NB4 (cell line): ENCODE data around the gene CXCR6.

Experiments used
- DNase-seq: peaks from one replicate; pipeline ENCODE4 v3.0.0; 2010; ENCODE audit warnings: low read depth
- H3K4me3 ChIP-seq: one replicate; pipeline ENCODE4 v1.5.1; 2011; ENCODE audit warnings: mild to moderate bottlenecking, low read depth, low read length, moderate library complexity
- CTCF ChIP-seq: IDR thresholded peaks from one replicate; pipeline ENCODE4 v1.5.1; 2012; ENCODE audit warnings: low read depth, low read length
- MAX ChIP-seq: IDR thresholded peaks from 2 replicates; pipeline ENCODE4 v1.6.1; 2011; ENCODE audit warnings: low read depth, low read length
- MYC ChIP-seq: IDR thresholded peaks from 2 replicates; pipeline ENCODE4 v1.6.1; 2011; ENCODE audit warnings: low read depth, low read length
- POLR2A ChIP-seq: IDR thresholded peaks from 2 replicates; pipeline ENCODE4 v1.6.1; 2011; ENCODE audit warnings: mild to moderate bottlenecking; ENCODE audit not compliant: insufficient read length; ENCODE audit errors: extremely low read depth

The CXCR6 gene

GRCh38 chr3:45905755-45906154 is 37.5 kb upstream of the CXCR6 start:
- TF ChIP-seq POLR2A (no peak), CTCF (no peak), MYC (no peak)
- H3K4me3 ChIP-seq: no peak overlapping the region
- DNase-seq: no peak

GRCh38 chr3:45906681-45907407 is 36.4 kb upstream of the CXCR6 start:
- no peak overlapping the region for H3K4me3 ChIP-seq
- TF ChIP-seq CTCF (peak; percentile 23), MYC (no peak)
- peak; percentile 12 for DNase-seq

GRCh38 chr3:45907769-45908705 is 35.2 kb upstream of the CXCR6 start:
- no peak overlapping the region for H3K4me3 ChIP-seq
- DNase-seq: no peak
- no peak for TF ChIP-seq MAX
- TF ChIP-seq CTCF: no peak
- no peak for TF ChIP-seq POLR2A
- TF ChIP-seq MYC: no peak

GRCh38 chr3:45908761-45909160 is 34.5 kb upstream of the CXCR6 start:
- H3K4me3 ChIP-seq: no peak overlapping the region
- DNase-seq: no peak
- no peak for TF ChIP-seq MAX
- TF ChIP-seq MYC: no peak
- TF ChIP-seq CTCF: no peak
- no peak for TF ChIP-seq POLR2A

GRCh38 chr3:45909542-45909941 is 33.7 kb upstream of the CXCR6 start:
- TF ChIP-seq POLR2A (no peak), MYC (no peak), MAX (no peak), CTCF (no peak)
- peak; percentile 18 for DNase-seq
- H3K4me3 ChIP-seq: no peak overlapping the region
